Breast epithelium (tissue), 3 donors: ENCODE data around the gene NOS2.

Source experiments
- CTCF ChIP-seq, 3 donors: fragments of 450-650 bp; IDR thresholded peaks; one replicate each; pipeline ENCODE4 v1.5.1; 2016 to 2017; ENCODE audit warnings: antibody characterized with exemption in 3 of 3, mild to moderate bottlenecking in 3 of 3, moderate library complexity in 3 of 3
- POLR2AphosphoS5 ChIP-seq, 3 donors: sonication (generic); formaldehyde crosslinking; IDR thresholded peaks; one replicate each; pipeline ENCODE4 v1.6.1; 2017; ENCODE audit warnings: antibody characterized with exemption in 3 of 3

- TF ChIP-seq CTCF (IDR thresholded peaks at IDR 0.05) (no peak), POLR2AphosphoS5 (IDR thresholded peaks at IDR 0.05) (no peak)
Observed at GRCh38 chr17:27849474-27850185, 49.3 kb upstream of the NOS2 start.
